Activated CD4-positive, alpha-beta T cell treated with anti-CD3 and anti-CD28 coated beads for 36 hours (primary cell): ENCODE data around the gene GP1BA. TPM values are rescaled to one million over a fixed set of nuclear protein-coding genes. Genes with fewer than 3 reads are reported as not detected.

Experiments
- ATAC-seq: fragments of 200-7000 bp; cut with Tn5 transposase; one replicate; pipeline ENCODE4 v1.10.0; 2021; ENCODE audit warnings: mild to moderate bottlenecking, moderate library complexity
- CTCF ChIA-PET: fragments of 350-600 bp; sonication (Branson Sonifier 250); formaldehyde crosslinking; loops from one replicate; lab custom pipeline; 2021; ENCODE audit warnings: antibody characterized with exemption; lab: Charles Lee
- POLR2A ChIA-PET: fragments of 350-600 bp; sonication (Branson Sonifier 250); formaldehyde crosslinking; loops from one replicate; lab custom pipeline; 2021; ENCODE audit warnings: antibody characterized with exemption, inconsistent platforms; lab: Charles Lee
- DNase-seq: peaks from one replicate; pipeline ENCODE4 v3.0.0-alpha.2; 2020
- H3K27ac Mint-ChIP-seq: one replicate; pipeline ENCODE4 v1.8.0; 2021; ENCODE audit warnings: mixed read lengths
- H3K27me3 Mint-ChIP-seq: one replicate; pipeline ENCODE4 v1.8.0; 2021; ENCODE audit warnings: mixed read lengths
- H3K36me3 Mint-ChIP-seq: one replicate; pipeline ENCODE4 v1.8.0; 2021; ENCODE audit warnings: low read depth, mixed read lengths
- H3K4me1 Mint-ChIP-seq: one replicate; pipeline ENCODE4 v1.8.0; 2021; ENCODE audit warnings: mixed read lengths
- H3K4me3 Mint-ChIP-seq: one replicate; pipeline ENCODE4 v1.8.0; 2021; ENCODE audit warnings: mild to moderate bottlenecking, moderate library complexity, mixed read lengths
- H3K9me3 Mint-ChIP-seq: one replicate; pipeline ENCODE4 v1.8.0; 2021; ENCODE audit warnings: low read depth, mixed read lengths
- intact Hi-C, 2 experiments: fragments of 100-400 bp; cut with DNase I in 1 of 2; cut with micrococcal nuclease in 1 of 2; formaldehyde crosslinking; loops; one replicate each; pipeline versions ENCODE4 v1.14.2 to v1.15.1; 2022 to 2024; cut with DNase I, micrococcal nuclease
- total RNA-seq, 2 experiments: library from RNA; stranded (reverse); gene quantifications; one replicate each; pipeline ENCODE4 v1.2.3, GENCODE V29; 2021

Gene GP1BA
- total RNA-seq, 2 experiments from 2014 or later = not detected

DNA sequence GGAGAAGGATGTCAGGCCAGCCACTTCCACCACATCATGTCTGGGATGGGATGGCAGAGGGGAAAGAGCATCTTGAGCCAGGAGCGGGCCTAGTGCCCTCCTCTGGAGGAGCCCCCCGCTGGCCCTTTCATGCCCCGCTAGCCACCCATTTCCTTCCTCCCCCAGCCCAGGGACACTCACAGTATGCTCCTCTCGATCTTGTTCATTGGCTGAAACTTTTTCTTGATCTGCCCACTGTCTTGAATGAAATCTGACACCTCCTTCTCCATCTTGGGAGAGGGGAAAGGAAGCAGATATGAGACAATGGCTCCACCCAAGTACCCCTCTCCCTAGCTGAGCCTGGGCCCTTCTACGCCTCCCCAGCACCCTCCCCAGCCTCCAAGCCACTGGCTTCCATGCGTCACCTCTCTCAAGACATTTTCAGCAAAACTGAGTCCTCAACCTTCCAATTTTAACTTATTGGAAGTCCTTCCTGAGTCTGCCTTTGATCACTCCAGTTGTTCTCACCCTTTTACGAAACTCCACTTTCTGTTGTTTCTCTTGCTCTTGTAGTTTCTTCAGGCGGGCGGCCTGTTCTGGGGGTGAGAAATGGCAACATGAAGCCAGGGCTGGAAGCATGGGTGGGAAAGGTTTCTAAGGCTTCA, 28.3 kb downstream of the GP1BA start:
- ATAC-seq = no peak
- Mint-ChIP-seq H3K4me1 (peaks cover 11% of the 10 kb centered on the region), H3K27ac (no peak overlapping the region), H3K36me3 (peaks cover 29% of the 10 kb centered on the region), H3K9me3 (peaks cover 3% of the 10 kb centered on the region), H3K4me3 (no peak overlapping the region), H3K27me3 (no peaks in the 10 kb centered on the region)
- POLR2A ChIA-PET = no interaction called here
- intact Hi-C loops = no loop called here
- CTCF ChIA-PET = interaction anchor here (1.3 kb wide), 1 partner anchor 26 kb away, joined by 3 read pairs; no protein-coding TSS in a partner anchor
- DNase-seq = no peak

DNA sequence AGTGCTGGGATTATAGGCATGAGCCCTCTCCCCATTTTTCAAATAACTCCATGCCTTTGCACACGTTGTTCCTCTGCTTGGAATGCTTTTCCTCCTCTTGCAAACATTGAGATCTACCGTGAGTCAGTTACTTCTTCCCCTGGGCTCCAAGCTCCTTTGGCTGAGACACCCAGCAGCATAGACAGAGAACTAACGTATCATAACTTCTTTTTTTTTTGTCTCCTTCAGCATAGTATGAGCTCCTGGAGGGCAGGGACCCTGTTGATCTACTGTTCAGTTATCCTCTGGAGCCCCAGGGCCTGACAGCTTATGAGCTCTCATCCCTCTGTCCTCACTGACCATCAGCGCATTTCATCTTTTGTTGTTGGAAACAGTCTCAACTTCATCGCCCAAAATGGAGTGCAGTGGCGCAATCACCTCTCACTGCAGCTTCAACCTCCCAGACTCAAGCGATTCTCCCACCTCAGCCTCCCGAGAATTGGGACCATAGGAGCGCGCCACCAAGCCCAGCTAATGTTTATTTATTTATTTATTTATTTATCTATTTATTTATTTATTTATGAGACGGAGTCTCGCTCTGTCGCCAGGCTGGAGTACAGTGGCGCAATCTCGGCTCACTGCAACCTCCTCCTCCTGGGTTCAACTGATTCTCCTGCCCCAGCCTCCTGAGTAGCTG, 33.4 kb downstream of the GP1BA start:
- DNase-seq = no peak
- intact Hi-C loops = loop anchor here (5.0 kb wide), 3 partner anchors 67 to 227 kb away; partner anchors contain the start of genes ZFP3 (in 1 of the 2) and ZNF594 (in 1 of the 2)
- H3K9me3 Mint-ChIP-seq = peaks cover 4% of the 10 kb centered on the region
- peaks cover 31% of the 10 kb centered on the region for H3K4me1 Mint-ChIP-seq
- H3K27me3 Mint-ChIP-seq = no peaks in the 10 kb centered on the region
- no peak for ATAC-seq
- peak overlapping the region; percentile 47 for H3K27ac Mint-ChIP-seq
- POLR2A ChIA-PET = interaction anchor here (1.1 to 6.0 kb wide), 2 partner anchors 18 to 26 kb away, joined by 4 to 80 read pairs; partner anchors contain the start of genes ENO3, PFN1, RNF167 and SLC25A11
- CTCF ChIA-PET = interaction anchor here (0.6 to 1.7 kb wide), 3 partner anchors 11 to 316 kb away, joined by 3 to 4 read pairs (median 4); no protein-coding TSS in a partner anchor
- peak overlapping the region; percentile 36 for H3K4me3 Mint-ChIP-seq
- peaks cover 28% of the 10 kb centered on the region for H3K36me3 Mint-ChIP-seq

DNA sequence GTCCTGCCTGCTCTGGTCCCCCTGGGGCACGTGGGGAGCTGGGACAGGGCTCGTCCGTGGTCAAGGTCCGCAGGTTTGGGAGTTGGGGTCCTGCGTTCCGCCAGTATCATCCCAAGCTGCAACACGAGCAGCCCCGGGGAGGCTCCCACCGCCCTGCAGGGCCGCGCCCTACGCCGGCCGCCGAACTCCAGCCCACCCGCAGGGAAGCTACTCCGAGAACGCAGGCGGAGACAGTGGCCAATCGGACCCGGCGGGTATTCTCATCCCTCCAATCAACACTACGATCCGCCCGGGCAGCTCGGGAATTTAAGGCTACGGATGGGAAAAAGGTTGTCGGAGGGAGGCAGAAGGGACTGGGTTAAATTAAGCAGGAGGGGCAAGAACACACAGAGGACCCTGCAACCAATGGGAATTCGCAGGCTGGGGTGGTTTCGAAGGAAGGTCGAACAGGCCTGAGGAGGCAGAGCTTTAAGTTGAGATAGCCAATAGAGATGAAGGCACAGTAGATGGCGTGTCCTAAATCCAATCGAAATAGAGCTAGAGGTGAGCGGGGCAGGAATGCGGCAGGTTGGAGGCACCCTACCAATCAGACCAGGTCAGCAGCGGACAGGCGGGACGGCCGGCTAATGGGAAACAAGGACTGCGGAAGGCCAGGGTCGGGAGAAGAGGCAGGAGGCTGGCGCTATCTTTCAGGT, 34.9 kb downstream of the GP1BA start:
- peak; percentile 95 for DNase-seq
- POLR2A ChIA-PET = interaction anchor here (0.8 to 6.0 kb wide), 6 partner anchors 8 to 258 kb away, joined by 3 to 80 read pairs (median 4); partner anchors contain the start of genes ENO3, PFN1, RNF167 and SLC25A11
- intact Hi-C loops = loop anchor here (1.0 to 5.0 kb wide), 16 partner anchors 14 to 520 kb away; partner anchors contain the start of genes CHRNE (in 2 of the 2), RNF167 (in 2 of the 2), SLC25A11 (in 2 of the 2) and ARRB2 (in 1 of the 2)
- peak; percentile 80 for ATAC-seq
- CTCF ChIA-PET = interaction anchor here (0.6 to 1.6 kb wide), 18 partner anchors 9 to 255 kb away, joined by 3 to 13 read pairs (median 3); partner anchors contain the start of genes CHRNE, ENO3, GP1BA and INCA1
- Mint-ChIP-seq H3K27ac (no peak overlapping the region), H3K36me3 (peaks cover 37% of the 10 kb centered on the region), H3K27me3 (no peaks in the 10 kb centered on the region), H3K4me3 (no peak overlapping the region), H3K4me1 (peaks cover 40% of the 10 kb centered on the region), H3K9me3 (peaks cover 4% of the 10 kb centered on the region)

DNA sequence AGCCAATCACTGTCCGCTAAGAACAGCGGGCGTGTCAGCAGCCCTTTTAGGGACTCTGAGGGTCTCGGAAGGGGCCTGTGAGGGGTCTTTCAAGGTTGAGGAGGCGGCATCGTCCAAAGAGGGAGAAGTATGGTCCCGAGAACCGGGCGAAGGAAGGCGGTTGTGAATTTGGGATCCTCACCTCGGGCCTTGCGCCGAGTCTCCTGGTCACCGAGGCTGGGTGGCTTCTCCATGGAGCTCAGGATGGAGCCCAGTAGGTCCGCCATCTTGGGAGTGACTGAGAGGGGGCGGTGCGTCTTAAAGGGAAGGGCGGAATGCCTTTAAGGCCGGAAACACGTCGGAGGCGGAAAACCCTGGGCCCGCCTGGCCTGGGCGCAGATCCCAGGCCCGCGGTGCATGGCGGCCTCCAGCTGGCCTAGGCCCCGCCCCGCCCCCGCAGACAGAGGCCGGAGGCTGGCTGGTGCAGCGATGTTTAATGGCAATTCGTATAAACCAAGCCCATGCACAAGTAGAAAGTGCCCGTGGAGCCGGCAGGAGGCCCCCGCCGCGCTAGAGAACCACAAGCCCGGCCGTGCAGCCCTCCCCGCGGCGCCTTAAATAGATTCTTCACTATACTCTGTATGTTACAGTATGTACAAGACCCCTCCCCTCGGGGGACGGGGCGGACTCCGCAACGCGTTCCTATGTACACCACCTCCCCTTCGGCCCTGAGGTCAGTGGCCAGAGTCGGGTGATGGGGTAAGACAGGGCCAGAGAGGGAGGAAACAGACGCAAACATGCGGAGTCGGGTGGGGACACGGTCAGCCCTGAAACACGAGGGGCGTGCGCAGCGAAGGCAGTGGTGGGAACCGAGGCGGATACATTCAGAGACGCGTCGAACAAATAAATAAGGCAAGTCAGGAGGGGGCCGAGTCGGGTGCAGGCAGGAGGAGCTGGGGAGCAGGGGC, 35.7 kb downstream of the GP1BA start, which contains the start of gene SPAG7:
TSS of gene SPAG7 (minus strand) at position 279 of the 947 bp plus-strand sequence. CDS start at position 266, 13 bp downstream.
- Mint-ChIP-seq H3K27ac (no peak within 1 kb of the TSS), H3K4me3 (no peak within 1 kb of the TSS), H3K36me3 (peaks cover 42% of the 10 kb centered on the region), H3K4me1 (peaks cover 40% of the 10 kb centered on the region), H3K9me3 (peaks cover 4% of the 10 kb centered on the region), H3K27me3 (no peaks in the 10 kb centered on the region)
- ChIA-PET POLR2A (interaction anchor here (0.5 to 6.0 kb wide), 8 partner anchors 8 to 316 kb away, joined by 3 to 80 read pairs (median 4); partner anchors contain the start of genes ENO3, INCA1, PFN1 and RNF167), CTCF (interaction anchor here (0.6 to 1.6 kb wide), 17 partner anchors 12 to 303 kb away, joined by 3 to 13 read pairs (median 4); partner anchors contain the start of genes ENO3, GP1BA, INCA1 and KIF1C)
- DNase-seq (peak; percentile 96), ATAC-seq (peak; percentile 54)
- intact Hi-C loops = loop anchor here (1.0 to 5.0 kb wide), 17 partner anchors 13 to 825 kb away; partner anchors contain the start of genes CHRNE (in 2 of the 2), RNF167 (in 2 of the 2), SLC25A11 (in 2 of the 2) and ARRB2 (in 1 of the 2)

DNA sequence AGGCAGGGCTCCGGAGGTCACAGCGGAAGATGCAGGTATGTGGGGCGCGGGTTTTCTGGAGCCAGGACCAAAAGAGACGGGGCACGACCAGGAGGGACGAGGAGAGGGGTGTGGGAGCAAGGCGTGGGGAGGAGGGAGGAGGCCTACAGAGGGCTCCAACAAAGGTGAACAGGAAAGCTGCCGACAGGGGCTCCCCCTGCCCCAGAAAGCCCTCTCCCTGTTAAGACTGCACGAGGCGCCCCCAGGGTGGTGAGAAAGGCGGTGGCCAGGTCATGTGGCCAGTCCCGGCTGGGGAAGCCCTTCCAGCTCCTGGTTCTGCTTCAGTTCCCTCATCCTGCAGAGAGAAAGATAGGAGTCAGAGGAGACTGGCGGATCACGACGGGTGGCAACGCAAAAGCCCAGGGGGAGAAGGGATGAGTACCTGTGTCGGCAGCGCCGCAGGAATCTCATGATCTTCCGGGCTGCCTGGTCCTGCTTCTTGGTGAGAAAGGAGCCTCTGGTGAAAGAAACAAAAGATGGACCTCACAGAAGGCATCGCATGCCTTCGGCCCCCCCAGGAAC, 36.5 kb downstream of the GP1BA start:
- Mint-ChIP-seq H3K27ac (no peak overlapping the region), H3K4me3 (no peak overlapping the region), H3K27me3 (no peaks in the 10 kb centered on the region), H3K9me3 (peaks cover 4% of the 10 kb centered on the region), H3K36me3 (peaks cover 48% of the 10 kb centered on the region), H3K4me1 (peaks cover 40% of the 10 kb centered on the region)
- intact Hi-C loops = loop anchor here (1.0 to 5.0 kb wide), 8 partner anchors 19 to 825 kb away; partner anchors contain the start of genes CAMTA2 (in 1 of the 2), CYB5D2 (in 1 of the 2), ZFP3 (in 1 of the 2) and ZNF594 (in 1 of the 2)
- CTCF ChIA-PET = interaction anchor here (0.6 to 3.1 kb wide), 7 partner anchors 12 to 302 kb away, joined by 3 to 21 read pairs (median 4); partner anchors contain the start of genes GLTPD2, INCA1, KIF1C and RNF167
- DNase-seq (peak; percentile 68), ATAC-seq (no peak)
- POLR2A ChIA-PET = interaction anchor here (0.5 to 6.0 kb wide), 4 partner anchors 21 to 315 kb away, joined by 3 to 80 read pairs (median 11); partner anchors contain the start of genes ENO3, INCA1, PFN1 and RNF167

DNA sequence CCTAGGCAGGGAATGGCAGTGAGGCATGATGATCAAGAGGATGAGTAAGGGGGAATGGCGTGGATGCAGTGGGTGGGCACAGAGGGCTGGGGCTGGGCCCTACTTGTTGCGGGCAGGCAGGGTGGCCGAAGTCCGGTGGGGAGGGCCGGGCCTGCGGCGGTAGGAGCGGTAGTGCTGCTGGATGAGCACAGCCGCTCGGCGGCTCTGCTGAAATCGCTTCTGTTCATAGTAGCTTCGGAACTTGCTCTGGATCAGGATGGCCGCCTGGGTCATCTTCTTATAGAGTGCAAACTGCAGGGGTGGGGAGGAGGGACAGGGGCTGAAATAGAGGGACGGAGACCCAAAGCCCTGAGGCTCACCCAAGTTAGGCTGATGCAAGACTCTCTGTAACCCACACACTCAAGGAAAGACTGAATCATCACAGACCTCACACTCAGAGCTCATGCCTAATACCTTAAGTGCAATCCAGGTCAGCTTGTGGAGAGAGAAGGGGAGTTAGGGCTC, 37.0 kb downstream of the GP1BA start:
- H3K36me3 Mint-ChIP-seq = peaks cover 50% of the 10 kb centered on the region
- DNase-seq (peak; percentile 74), ATAC-seq (peak; percentile 27)
- H3K27me3 Mint-ChIP-seq = no peaks in the 10 kb centered on the region
- H3K9me3 Mint-ChIP-seq = peaks cover 4% of the 10 kb centered on the region
- POLR2A ChIA-PET = interaction anchor here (1.3 to 6.0 kb wide), 3 partner anchors 16 to 29 kb away, joined by 3 to 80 read pairs (median 6); partner anchors contain the start of genes ENO3, PFN1, RNF167 and SLC25A11
- peaks cover 40% of the 10 kb centered on the region for H3K4me1 Mint-ChIP-seq
- intact Hi-C loops = loop anchor here (1.0 to 5.0 kb wide), 7 partner anchors 18 to 223 kb away; partner anchors contain the start of genes CAMTA2 (in 1 of the 2), ZFP3 (in 1 of the 2) and ZNF594 (in 1 of the 2)
- H3K27ac Mint-ChIP-seq = no peak overlapping the region
- no peak overlapping the region for H3K4me3 Mint-ChIP-seq
- CTCF ChIA-PET = interaction anchor here (0.8 to 3.1 kb wide), 7 partner anchors 11 to 180 kb away, joined by 3 to 21 read pairs (median 4); partner anchors contain the start of genes GLTPD2, INCA1, KIF1C and RNF167

DNA sequence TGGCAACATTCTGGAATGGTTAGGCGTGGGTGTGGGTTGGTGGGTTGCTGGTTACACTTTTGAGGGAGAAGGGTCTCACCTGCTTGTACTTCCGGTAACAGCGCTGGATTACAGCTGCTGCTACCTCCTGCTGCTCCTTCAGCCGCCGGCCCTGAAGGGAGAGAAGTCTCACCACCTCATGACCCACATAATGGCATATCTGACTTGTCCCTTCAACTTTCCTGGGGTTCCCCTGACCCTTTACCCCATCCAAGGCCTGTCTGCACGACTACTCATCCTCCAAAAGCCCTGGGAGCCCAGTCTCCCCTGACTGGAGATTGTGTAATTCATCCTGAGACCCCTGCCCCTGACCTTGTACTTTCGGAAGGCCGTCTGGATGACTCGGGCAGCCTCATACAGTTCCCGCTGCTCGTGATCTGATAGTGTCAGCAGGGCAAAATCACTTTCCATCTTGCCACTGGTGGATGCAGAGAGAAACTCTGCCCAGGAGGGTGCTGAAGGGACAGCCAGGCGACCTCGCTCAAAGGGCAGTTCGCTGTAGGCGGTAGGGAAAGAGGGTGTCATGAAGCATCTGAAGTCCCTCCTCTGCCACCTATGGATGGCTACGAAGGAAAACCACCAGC, 37.6 kb downstream of the GP1BA start:
- peaks cover 40% of the 10 kb centered on the region for H3K4me1 Mint-ChIP-seq
- peaks cover 4% of the 10 kb centered on the region for H3K9me3 Mint-ChIP-seq
- peaks cover 52% of the 10 kb centered on the region for H3K36me3 Mint-ChIP-seq
- CTCF ChIA-PET = interaction anchor here (0.7 to 3.1 kb wide), 10 partner anchors 11 to 181 kb away, joined by 3 to 21 read pairs (median 4); partner anchors contain the start of genes CHRNE, GLTPD2, INCA1 and KIF1C
- no peaks in the 10 kb centered on the region for H3K27me3 Mint-ChIP-seq
- peak; percentile 7 for ATAC-seq
- H3K27ac Mint-ChIP-seq = no peak overlapping the region
- POLR2A ChIA-PET = interaction anchor here (1.3 to 6.0 kb wide), 4 partner anchors 11 to 30 kb away, joined by 3 to 80 read pairs (median 4); partner anchors contain the start of genes ENO3, PFN1, RNF167 and SLC25A11
- DNase-seq = peak; percentile 78
- H3K4me3 Mint-ChIP-seq = no peak overlapping the region
- intact Hi-C loops = loop anchor here (1.0 to 5.0 kb wide), 7 partner anchors 18 to 223 kb away; partner anchors contain the start of genes CAMTA2 (in 1 of the 2), ZFP3 (in 1 of the 2) and ZNF594 (in 1 of the 2)

DNA sequence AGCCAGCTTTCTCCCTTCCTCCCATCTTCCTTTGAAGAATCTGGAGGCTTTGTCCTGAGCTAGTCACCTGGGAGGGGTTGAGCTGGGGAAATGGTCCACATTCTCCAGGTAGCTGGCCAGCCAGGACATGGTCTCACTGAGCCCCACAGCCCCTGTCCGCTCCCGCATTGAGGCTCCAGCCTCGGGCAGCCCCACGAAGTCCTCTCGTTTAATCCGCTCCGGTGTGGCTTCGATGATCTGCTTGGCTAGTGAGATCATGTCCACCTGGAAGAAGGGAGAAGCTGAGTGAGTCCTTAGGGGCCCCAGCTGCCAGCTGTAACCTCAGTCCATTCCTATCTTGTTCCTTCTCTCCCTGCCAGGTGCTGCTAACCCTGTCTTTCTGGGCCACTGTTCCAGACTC, 38.2 kb downstream of the GP1BA start:
- CTCF ChIA-PET = interaction anchor here (0.7 to 3.1 kb wide), 6 partner anchors 10 to 86 kb away, joined by 3 to 21 read pairs (median 4); partner anchors contain the start of gene CHRNE
- ATAC-seq = no peak
- peaks cover 48% of the 10 kb centered on the region for H3K36me3 Mint-ChIP-seq
- POLR2A ChIA-PET = interaction anchor here (1.3 to 6.0 kb wide), 4 partner anchors 10 to 30 kb away, joined by 3 to 80 read pairs (median 4); partner anchors contain the start of genes ENO3, PFN1, RNF167 and SLC25A11
- H3K27ac Mint-ChIP-seq = no peak overlapping the region
- DNase-seq = no peak
- no peaks in the 10 kb centered on the region for H3K27me3 Mint-ChIP-seq
- H3K9me3 Mint-ChIP-seq = peaks cover 2% of the 10 kb centered on the region
- intact Hi-C loops = no loop called here
- H3K4me3 Mint-ChIP-seq = no peak overlapping the region
- H3K4me1 Mint-ChIP-seq = peaks cover 38% of the 10 kb centered on the region
